Fibroblast of skin of left biceps (primary cell): ENCODE results near the gene PALMD.

Experiments
- DNase-seq, 2 experiments: peaks; one replicate each; pipeline ENCODE4 v3.0.0-alpha.2; 2013; ENCODE audit warnings: low read depth in 2 of 2

PALMD gene

DNA sequence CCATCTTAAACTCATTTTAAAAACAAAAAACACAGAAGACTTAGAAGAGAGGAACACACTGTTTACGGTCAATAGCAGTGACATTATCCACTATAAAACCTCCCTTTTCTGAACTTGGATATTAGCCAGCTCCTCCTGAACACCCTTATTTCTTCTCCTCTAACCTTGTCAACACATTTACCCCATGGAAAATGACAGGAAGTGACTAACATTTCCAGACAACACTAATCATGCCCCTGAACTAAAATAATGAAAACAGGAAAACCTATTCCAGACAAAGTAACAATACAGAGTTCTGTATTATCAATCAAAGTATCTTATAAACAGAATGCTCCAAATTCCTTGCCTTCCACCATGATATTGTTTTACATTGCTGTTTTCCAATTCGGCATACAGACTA, 45.3 kb downstream of the PALMD start:
- no peak for DNase-seq

DNA sequence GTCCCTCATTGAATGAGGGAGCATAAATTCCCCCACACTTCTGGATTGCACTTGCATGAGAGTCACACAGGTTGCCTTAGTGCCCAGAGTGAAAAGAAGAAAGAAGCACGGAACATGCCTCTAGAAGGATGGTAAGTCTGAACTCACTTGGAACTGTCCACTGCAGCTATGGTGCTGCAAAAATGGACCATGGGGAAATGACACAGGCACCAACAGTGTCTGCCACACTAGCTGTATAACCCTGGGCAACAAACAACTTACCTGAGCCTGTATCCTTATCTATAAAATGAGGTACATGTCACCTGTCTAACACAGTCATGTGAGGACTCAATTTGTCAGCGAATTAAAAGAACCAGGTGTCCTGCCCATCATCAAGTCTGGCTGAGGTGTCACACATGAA, 50.7 kb downstream of the PALMD start:
- DNase-seq = no peak

DNA sequence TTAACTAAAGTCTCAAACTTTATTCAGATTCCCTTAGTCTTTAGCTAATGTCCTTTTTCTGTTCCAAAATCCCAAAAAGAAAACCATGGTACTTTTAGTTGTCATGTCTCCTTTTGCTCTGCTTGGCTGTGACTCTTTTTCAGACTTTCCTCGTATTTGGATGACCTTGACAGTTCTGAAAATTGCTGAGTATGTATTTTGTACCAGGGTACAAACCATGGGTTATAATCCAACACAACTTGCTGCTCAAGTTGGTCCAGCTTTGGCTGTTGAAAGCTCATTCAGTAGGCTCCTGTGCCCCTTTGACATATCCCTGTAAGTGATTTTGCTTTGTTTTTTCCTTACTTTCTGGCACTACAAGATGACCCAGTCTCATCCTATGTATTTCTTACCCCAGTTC, 51.7 kb downstream of the PALMD start:
- no peak for DNase-seq

DNA sequence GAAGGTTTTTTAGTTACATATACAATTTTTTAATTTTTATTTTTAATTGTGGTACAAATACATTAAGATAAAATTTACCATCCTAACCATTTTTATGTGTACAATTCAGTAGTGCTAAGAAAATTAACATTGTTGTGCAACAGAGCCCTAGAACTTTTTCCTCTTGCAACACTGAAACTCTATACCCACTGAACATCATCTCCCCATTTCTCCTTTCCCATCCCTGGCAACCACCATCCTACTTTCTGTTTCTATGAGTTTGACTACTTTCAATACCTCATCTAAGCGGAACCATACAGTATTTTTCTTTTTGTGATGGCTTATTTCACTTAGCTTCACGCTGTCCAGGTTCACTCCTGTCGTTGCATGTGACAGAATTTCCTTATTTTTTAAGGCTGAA, 54.1 kb downstream of the PALMD start:
- no peak for DNase-seq

DNA sequence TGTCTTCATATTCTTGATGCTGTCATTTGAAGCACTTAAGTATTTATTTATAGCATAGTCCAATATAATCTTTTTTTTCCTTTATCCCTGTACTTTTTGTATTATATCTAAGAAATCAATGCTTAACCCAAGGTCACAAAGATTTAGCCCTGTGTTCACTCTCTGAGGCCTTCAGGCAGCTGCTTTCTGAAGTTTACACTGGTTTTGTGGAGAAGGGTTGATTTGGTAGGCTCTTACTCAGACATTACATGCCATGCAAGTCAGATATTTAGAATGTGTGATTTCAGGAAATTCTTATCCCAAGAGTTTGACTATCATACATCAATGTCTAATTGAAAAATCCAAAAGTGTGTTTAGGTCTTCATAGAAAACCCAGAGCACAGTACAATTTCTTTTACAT, 56.3 kb downstream of the PALMD start:
- DNase-seq = no peak

DNA sequence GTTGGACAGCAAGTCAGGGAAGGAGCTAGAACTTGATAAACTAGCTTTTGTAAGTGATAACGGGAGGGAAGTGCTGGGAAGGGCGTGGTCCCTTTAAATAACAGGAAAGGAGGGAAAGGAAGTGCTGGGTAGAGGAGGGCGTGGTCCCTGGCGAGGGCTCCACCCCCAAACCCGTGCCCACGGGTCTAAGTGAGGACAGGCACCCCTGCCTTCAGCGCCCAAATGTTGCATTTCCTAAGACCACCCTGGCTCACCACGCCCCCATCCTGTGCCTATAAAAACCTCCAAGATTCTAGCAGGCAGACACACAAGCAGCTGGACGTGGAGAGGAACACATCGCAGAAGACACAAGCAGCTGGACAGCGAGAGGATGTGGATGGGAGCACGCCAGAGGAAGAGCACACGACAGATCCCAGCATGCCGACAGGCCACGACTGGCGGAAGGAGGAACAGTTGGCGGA, 58.5 kb downstream of the PALMD start:
- DNase-seq = no peak

DNA sequence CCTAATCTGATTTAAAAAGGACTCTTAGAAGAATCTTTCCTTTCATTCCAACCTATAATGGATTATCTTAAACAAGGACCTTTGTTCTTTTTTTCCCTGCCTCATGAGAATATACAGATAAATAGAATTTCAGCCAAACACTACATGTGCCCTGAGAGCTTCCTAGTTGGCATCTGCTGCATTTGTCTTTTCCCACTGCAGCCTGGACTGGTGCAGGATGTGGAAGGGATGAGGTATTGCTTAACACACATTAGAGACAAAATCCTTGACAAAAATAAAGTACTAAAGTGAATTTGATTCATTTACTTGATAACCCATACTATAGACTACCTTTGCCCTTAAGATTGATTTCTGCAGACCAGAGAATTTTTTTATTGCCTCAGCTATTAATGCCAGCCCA, 59.5 kb downstream of the PALMD start:
- DNase-seq = no peak

DNA sequence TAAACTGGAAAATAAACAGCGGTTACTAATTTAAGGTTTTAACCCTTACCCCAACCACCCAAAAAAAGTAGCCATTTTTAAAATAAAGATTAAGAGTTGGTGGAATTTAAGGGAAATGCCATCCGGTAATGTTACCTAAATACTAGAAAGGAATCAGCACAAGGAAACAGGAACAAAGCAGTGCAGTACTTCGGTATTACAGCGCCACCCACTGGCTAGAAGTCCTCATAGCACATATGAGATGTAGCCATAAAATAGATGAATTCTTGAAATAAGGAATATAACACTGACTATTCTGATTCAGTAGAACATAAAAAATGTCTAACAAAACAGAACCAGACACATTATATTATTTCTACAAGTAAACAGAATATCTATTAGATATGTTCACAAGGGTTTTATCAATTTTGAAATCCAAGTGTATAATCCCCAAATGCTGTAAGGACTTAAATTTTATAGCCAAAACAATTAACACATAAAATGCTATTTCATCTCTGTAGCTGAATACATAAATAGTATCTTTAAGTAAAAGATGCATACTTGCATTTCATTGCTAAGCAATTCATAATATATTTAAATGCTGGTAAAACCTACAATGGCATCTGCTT, 61.7 kb downstream of the PALMD start:
- peak in 1 of 2 experiments; percentile 19 for DNase-seq

DNA sequence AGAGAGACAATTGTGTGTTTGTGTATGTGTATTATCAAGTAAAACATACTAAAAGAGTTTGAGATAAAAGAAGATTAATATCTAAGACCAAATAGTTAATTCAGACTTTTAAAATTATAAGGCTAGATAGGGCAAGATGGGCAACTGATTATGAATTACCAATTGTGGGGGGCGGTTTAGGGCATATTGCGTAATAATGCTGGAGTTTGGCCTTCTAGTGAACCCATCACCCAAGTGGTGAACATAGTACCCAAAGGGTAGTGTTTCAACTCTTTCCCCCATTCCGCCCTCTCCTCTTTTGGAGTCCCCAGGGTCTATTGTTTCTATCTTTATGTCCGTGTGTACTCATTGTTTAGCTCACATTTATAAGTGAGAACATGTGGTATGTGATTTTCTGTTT, 65.1 kb downstream of the PALMD start:
- no peak for DNase-seq

DNA sequence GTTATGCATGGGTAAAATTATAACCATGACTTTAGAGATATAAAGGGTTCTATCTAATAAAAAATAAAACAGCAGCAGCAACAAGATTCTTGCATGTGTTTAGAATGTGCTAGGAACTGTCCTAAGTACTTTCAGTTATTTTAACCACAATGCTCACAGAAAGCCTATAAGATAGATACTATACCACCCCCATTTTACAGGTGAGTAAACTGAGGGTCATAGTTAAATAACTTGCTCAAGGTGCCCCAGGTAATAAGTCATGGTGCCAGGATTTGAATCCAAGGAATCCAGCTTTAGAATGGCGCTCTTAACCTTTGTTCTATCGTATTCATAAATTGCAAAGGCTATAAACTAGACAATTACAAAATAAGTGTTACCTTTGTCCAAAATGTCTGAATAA, 67.1 kb downstream of the PALMD start:
- no peak for DNase-seq

DNA sequence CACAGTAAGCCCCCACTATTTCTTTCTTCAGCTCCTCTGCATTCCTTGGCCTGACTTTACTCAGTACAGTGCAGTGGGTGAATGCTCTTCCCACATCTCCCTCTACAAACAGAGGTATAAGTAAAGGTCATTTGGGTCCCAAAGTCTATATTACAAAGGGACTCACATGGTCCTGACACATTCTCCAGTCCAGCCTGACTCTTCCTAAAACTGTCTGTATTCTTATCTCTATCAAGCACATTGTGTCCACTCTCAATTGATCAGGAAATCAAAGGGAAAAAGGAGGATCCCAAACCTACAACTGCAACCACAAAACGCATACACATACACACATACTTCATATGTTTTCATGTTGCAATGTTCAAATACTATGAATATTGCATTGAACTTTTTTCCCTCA, 71.1 kb downstream of the PALMD start:
- no peak for DNase-seq

DNA sequence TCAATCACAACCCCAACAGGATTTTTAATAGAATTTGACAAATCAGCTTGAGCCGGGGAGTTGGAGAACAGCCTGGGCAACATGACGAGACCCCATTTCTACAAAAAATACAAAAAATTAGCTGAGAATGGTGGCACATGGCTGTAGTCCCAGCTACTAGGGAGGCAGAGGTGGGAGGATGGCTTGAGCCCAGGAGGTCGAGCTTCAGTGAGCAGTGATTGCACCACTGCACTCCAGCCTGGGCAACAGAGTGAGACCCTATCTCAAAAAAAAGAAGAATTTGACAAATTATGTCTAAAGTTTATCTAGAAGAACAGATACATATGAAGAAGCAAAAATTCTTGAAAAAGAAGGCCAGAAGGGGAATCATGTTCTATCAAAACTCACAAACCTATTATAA, 77.3 kb downstream of the PALMD start:
- DNase-seq = no peak

DNA sequence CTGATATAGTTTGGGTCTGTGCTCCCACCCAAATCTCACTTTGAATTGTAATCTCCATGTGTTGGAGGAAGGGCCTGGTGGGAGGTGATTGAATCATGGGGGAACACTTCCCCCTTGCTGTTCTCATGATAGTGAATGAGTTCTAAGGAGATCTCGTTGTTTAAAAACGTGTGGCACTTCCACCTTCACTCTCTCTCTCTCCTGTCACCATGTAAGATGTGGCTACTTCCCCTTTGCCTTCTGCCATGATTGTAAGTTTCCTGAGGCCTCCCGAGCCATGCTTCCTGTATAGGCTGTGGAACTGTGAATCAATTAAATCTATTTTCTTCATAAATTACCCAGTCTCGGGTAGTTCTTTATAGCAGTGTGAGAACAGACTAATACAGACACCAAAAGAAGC, 80.1 kb downstream of the PALMD start:
- no peak for DNase-seq

DNA sequence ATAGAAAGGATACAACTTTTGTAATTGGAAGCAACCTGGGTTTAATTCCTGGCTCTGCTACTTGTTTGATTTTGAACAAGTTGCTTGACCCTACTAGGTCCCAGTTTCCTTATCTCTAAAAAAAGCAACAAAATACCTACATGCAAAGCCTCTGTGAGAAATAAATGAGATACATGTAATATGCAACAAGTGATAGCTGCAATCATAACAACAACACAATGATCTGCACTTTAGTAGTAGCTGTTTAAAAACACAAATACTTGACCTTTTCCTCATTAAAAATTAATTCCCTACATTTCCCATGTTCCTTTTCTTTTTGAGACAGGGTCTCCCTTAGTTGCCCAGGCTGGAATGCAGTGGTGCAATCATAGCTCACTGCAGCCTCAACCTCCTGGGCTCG, 80.5 kb downstream of the PALMD start:
- DNase-seq = no peak

DNA sequence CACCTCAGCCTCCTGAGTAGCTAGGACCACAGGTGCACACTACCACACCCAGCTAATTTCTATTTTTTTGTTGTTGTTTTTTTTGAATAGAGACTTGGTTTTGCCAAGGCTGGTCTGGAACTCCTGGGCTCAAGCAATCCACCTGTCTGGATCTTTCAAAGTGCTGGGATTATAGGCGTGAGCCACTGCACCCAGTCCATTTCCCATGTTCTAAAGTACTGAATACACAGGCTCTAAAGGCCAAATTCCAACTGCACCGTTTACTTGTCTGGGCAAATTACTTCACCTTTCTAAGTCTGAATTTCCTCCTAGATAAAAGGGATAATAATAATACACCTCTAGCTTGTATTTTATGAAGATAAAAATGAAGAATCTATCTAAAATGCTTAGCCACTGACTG, 80.9 kb downstream of the PALMD start:
- DNase-seq = no peak

DNA sequence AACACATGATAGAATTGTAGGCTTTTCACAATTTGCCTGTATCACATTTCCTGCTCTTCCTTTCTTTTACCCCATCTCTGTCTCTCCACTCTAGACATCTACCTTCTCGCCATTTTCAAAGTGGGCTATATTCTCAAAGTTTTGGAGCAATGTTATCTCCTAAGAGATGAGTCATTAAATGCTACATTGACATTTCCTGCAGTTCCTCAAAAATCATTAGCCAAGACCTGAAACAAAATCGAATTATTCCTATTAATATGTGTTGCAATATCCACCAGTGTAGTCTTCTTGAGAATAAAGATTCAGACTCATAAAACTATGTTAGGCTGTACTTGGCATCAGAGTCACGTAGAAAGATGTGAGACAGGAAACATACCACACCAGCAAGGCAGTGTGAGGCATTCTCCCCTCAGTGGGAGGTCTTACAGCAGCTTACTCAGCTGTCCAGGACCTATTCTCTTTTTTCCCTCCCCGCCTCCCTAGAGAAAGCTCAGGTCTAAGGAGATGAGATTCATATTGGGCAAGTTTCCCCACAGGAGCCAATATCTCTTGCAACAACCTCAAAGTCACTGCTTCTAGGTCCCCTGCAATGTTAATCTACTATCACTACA, 81.8 kb downstream of the PALMD start:
- peak; percentile 64 to 67 for DNase-seq

DNA sequence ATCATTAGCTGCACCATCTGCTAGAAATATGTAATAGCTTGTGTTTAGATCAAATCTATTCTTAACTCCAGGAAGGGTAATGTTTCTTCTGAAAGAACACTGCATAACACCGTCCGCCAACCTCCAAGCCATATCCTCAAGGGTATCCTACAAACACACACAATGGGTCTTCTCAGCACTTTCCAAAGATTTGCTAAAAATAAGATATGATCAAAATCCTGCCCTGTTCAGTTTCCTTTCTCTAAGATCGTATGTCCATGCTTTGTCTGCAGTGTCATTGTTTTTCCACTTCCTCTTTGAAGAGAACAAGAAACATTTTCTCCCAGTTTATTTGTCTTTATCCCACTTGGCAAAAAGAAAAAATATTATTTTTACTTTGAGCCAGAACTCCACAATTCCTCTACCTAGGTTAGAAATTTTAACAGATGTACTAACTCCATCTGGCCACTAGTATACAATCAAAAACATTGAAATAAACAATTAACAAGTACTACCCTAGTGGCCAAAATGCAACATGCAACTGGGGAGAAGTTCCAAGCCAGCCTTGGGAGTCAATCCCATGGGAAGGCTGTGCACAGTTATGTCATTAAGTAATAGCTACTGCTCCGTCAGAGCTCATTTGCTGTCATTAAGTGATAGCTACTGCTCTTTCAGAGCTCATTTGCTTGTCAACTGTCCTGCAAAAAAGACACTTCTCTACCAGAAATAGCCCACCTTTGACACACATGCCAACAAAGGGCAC, 82.8 kb downstream of the PALMD start:
- DNase-seq = no peak

DNA sequence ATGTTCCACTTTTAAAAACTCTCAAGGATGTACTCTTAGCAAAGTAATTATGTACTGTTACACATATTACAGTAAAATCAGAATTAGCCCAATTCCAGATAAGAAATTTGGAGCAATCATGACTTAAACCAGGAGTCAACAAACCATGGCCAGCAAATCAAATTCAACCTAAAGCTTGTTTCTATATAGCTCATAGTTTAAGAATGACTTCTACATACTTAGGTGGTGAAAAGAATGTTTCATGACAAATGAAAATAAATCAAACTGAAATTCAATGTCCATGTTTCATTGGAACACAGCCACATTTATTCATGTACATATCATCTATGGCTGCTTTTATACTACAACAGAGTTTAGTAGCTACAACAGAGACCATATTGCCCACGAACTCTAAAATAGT, 85.5 kb downstream of the PALMD start:
- DNase-seq = peak; percentile 77 to 79

DNA sequence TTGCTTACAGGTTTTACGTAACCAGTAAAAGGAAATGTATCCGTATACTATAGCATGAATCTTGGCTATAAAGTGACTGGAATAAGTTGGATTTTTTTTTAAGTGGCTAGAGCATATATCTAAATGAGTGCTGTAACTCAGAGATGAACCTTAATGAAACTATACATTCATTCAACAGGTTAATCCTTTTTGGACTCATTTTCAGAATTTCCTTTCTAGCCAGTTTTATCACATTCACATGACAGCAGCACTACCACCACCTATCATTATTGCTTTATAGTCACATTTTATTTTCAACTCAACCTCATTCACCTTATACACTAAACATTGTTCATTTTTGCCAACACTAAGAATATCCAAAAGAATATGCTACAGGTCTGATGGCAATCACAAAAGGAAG, 89.9 kb downstream of the PALMD start:
- DNase-seq = no peak

DNA sequence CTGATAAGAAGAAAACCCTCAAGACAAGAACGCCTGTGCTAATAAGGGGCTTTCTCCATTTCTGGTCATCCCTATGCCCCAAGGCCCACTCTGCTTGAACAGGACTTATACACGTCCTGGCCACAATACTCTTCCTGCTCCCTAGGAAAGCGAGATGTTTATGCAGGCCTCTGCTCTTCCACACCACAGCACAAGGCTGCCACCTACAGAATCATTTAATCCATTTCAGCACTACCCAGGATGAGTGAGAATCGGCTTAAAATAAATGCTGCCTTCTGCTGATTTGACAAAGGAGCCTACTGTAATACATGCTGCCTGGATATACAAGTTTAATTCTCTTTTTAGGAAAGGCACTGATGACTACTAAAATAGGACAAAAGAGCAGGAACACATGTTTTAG, 91.1 kb downstream of the PALMD start:
- DNase-seq = peak; percentile 36 to 41

DNA sequence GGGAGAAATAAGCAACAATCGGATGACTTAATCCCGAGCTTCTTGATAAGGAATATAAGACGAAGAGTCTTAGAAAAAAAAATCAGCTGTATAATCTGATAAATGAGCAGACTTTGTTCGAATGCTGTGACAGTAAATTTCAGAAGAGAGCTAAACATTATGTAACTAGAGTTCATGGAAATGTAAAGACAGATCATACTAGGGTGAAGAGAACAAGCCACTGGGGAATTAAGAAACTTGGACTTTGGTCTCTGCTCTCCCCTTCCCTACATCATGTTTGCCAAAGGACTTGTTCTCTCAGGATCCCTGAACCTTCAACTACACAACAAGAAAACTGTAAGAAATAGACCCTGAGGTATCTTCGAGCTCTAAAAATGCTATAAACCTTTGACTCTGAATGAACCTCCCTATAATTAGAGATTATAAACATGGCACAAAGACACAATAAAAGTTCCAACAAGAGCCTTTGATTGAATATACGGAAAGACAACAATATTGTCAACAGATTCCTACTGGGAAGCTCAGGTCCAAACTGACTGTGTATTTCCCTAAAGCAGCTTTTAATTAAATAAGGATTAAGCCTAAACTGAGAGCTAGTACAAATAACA, 93.0 kb downstream of the PALMD start:
- no peak for DNase-seq

DNA sequence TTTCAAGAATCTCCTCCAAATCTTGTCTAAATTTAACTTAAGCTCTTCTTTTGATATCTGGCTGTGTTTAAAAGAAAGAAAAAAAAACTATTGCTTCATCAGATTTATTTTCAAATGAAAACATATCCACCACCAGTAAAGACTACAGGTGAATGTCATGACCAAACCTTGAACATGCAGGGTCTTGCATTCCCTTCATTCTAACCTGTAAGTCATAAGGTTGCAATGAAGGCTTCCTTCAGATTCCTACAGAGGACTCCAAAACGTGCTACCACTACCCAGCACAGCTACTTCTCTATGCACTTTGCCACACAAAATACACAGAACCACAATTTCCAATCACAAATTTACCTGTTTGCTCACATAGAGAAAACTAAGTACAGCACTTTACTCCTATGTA, 94.2 kb downstream of the PALMD start:
- DNase-seq = no peak
